Dermis microvascular lymphatic vessel endothelial cell (primary cell): ENCODE results near the gene TAB2. TPM values are rescaled to one million over a fixed set of nuclear protein-coding genes. Genes with fewer than 3 reads are reported as not detected.
A peak's percentile ranks its signal among the peaks of the same experiment; 100 is the strongest.
"Not testable (repeated sequence)": the region's sequence is repeated elsewhere in the genome, so short reads cannot be mapped to it uniquely, and the experiment has no call there.

ENCODE experiments used
- DNase-seq, 2 donors: peaks; one replicate each; pipeline versions ENCODE4 v3.0.0 to v3.0.0-alpha.2; 2010; ENCODE audit warnings: low read depth in 2 of 2
- total RNA-seq: library from RNA; depleted of rRNA; stranded (reverse); fragments of >200 nt; gene quantifications from 2 replicates; pipeline ENCODE4 v1.2.1, GENCODE V29; 2014

TAB2 gene
- total RNA-seq, 1 donor from 2014 or later = 11.4 TPM

DNA sequence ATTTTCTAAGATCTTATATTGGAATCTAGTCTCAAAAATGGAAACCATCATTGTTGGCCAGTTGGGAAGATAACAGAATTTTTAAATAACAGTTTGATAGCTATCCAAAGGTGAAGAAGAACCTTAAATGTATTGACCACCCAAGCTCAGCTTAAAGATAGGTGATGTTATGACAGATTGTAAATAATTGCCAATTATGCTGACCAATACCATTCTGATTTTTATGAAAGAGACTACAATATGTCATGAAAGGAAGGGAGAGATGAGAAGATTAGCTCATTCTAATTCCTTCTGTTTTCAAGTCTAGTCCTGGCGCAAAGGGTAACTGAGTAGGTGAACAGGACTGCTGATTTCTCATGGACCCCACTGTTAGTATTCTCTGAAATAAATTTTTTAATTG is 5.7 kb upstream of the TAB2 start:
- no peak for DNase-seq

DNA sequence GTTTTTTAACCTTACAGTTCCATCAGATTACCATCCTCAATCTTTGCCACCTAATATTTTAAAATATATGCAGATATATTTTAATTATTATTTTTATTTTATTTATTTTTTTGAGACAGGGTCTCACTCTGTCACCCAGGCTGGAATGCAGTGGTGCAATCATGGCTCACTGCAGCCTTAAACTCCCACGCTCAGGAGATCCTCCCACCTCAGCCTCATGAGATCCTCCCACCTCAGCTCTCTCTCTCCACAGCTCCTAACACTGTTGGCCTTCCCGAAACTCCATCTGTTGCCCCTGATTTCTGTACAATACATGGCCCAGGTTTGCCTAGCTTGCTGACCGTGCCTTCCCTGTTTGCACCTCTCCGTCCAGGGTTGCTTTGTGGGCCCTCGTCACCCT is 4.4 kb upstream of the TAB2 start:
- DNase-seq = no peak

DNA sequence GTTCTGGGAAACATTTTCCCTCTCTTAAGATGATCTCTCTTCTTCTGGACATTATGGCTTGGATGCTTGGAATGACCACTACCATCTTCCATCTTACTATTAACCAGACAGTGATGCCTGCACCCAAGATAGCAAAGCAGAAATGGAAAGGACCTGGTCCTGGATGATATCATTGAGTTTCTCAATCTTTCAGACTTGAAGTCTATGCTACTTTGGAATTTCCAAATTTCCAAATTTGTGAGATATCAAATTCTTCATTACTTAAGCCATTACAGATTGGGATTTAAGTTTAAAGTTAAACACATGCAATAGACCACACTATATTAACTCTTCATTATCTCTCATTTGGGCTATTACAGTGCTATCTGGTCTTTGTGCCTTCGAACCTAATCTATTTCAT is 3.7 kb upstream of the TAB2 start:
- DNase-seq = no peak

DNA sequence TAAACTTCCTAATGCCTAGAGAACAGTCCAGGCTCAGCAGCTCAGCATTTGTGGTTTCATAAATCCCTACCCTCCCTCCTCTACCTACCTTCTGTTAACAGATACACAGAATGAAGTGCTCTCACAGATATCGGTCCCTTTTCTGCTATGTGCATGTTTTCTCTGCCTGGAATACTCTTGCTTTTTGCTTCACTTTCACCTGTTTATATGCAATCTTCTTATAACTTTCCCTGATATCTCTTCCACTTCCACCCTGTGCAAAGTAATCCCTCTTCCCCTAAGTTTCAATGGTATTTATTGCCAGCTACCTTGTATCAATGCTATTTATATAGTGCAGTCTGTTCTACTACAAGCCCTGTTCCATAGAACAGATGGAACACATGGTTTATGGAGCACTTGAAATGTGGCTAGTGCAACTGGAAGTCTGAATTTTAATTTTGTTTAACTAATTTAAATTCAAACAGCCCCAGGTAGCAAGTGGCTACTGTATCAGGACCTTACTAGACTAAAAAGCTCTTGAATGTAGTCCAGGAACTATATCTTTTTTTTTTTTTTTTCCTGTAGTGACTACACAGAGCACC is 3.1 kb upstream of the TAB2 start:
- DNase-seq = no peak

DNA sequence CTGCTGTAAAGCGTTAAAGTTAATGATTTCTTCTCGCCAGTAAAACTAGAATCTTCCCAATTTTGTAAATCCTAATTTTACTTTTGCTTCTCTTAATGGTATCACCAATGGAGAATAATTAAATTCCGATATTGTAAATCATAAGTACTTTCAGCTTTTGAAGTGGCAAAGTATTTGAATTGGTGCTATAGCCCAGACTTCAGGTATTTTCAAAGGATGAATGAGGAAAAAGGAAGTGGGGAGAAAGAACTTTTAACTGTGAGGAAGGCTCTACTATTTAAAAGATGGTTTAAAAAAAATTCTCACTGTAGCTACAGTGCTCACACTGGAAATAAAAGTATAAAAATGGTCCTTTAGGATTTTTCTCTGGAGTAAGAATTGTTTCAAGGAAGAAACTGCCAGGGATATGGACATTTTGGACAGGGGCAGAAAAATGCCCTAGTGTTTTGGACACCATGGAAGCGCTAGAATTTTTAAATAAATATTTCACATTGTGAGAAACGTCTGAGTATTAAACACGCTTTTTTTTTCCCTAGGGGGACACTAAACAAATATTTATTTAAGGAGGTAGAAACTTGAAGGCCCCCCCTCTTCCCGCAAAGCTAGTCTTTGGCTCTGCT is 1.3 kb upstream of the TAB2 start:
- no peak for DNase-seq

DNA sequence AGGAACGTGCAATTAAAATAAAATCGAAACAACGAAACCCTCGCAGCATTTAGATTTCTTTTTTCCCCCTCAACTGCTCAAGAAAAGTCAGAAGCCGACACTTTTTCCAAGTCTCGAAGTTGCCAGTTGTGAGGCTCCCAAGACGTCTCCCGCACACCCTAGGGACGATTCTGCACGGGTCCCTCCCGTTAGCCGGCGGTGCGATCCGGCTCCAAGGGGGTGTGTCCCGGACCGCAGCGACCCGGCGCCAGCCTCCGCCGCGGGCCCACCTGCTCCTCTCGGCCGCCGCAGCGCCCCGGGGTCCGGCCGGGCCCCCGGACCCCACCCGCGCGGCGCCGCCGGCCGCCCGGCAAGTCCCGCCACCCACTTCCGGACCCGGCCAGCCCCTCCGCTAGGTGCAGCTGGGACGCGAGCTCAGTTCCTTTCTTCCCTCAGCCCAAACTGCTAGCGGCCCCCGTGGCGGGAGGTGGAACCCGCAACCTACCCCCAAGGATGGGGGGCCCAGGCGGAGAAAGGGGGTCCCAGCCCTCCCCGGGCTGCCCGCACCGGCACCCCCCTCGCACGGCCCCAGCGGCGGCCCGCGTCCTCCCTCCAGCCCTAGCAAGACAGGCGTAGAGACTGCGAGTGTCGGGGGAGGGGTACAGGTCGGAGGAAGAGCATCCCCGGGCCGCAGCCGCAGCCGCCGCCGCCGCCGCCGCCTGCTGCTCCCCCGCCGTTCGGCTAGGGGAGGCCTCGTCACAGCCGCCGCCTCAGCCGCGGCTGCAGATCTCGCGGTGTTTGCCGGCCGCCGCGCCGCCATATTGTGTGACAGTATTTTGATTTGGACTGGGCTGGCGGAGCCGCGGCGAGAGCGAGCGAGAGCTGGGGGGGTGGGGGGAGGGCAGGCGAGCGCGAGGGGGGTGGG is 520 bp upstream of the TAB2 start:
- DNase-seq = peak; percentile 74 to 91

DNA sequence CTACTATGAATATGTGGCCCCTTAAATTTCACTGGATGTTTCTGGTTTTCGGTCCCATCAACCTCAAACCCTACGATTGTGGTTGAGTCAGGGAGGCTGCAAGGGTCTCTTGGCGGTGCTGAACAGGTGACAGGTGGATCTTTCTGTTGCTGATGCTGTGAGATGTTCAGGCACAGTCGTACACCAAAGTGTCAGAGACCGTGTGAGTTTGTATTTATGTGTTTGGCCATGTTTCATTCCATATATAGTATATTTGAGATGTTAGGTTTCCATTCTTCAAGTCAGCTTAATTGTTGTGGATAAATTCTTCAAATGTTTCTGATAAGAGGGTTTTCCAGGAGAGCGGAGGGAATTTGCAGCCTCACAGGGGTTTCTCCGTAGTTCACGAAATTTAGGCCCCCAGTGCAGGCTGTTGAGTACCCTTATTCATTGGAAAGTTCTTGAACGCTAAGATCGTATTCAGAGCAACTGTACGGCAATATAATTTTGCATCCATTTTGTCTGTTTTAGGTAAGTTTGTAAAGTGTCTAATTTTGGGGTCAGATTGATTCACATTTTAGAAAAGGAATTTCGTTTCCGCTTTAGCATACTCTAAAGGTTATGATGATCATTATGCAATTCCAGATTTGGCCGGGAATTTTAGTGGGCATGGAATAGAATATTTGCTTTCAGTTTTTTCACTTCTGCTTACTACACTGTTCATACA is 1.2 kb downstream of the TAB2 start:
- DNase-seq = peak in 1 of 2 donors; percentile 29

DNA sequence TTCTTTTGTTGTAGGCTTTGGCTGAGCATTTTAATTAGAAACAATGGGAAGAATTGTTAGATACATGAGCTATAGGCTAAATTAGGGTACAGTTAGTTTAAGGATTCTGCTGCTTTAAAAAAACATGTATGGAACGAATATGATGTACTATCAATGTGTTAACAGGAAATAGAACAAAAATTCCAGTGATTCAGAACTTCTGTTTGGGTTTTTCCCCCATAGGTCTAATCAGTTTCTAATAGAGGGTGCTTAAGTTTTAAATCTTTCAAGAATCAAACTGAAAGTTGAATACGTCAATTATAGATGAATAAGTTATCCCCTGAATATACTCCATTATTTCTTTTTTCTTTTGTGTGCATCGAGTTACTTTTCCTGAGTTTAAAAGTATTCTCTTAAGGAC is 1.9 kb downstream of the TAB2 start:
- peak in 1 of 2 donors; percentile 37 for DNase-seq

DNA sequence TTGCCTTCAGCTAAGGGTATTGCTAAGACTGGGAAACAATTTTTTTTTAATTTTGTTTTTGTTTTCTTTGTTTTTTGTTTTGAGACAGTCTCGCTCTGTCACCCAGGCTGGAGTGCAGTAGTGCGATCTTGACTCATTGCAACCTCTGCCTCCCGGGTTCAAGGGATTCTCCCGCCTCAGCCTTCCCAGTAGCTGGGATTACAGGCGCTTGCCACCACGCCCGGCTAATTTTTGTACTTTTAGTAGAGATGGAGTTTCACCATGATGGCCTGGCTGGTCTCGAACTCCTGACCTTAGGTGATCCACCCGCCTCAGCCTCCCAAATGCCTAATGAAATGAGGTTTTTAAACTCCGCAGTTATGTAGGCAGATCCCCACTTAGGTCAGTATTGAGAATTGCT is 2.5 kb downstream of the TAB2 start:
- not testable (repeated sequence) for DNase-seq

DNA sequence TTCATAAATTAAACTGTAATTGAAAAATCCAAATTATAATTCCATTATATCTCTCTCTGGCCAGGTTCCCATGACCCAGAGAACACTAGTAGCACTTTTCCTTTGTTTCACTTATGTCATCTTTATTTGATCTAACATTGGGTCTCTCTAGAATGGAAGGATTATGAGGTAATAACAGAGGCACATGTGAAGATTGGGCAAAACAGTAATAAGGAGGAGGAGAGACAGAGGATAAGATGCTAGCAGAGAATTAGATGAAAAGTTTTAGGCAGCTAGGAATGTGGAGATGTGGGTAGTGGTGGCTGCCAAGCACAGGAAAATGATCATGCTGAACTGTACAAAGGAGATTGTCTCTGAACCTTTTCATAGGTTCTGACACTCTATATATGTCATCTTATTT is 3.3 kb downstream of the TAB2 start:
- no peak for DNase-seq

DNA sequence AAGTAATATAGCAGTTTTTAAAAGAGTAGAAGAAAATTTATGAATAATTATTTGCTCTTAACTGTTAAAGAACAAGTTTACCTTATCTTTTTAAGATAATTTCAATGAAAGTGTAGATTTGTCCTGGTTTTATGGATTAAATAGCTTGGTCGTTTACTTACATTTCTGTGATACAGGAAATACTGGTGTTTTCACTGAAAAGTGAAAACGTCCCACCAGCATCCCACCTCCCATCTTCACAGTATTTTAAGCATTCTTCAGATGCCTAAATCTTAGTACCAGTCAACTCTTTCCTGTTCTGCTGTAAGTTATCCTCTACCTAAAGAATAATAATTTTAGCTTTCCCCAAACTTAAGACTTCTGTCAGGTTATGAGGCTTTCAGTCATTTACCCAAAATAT is 5.8 kb downstream of the TAB2 start:
- DNase-seq = no peak

DNA sequence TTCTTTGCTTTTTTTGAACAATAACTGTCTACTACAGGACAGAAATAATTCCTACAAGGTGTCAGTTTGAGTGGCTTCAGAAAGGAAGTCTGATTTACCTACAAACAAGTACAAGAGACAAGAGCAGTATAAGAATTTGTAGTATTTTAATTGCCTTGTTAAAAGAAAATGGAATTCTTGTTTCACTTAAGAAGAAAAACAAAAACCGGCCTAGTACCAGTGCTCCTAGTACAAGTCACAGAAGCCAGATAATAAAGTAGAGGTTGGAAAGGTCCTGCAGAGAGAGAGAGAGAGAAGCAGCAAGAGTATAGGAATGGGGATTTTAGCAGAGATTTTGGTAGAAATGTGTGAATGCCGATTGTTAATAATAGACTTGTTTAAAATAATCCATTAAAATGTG is 6.4 kb downstream of the TAB2 start:
- DNase-seq = no peak

DNA sequence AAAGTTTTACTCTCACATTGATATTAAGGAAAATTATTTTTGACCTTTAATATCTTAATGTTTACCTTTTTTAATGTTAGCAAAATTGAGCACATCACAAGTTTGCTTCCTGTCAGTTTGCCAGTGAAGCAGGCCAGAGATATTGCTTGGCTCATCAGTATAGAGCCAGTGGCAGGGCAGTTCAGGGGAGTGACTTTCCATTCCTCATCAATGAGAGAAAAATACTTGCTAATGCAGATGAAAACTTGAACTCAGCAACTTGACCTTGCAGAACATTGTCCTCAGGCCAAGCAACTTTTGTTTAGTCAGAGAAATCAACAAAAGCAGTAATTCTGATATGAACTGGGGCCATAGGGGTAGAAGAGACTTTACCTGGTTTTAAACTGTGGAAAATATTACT is 6.9 kb downstream of the TAB2 start:
- DNase-seq = no peak

DNA sequence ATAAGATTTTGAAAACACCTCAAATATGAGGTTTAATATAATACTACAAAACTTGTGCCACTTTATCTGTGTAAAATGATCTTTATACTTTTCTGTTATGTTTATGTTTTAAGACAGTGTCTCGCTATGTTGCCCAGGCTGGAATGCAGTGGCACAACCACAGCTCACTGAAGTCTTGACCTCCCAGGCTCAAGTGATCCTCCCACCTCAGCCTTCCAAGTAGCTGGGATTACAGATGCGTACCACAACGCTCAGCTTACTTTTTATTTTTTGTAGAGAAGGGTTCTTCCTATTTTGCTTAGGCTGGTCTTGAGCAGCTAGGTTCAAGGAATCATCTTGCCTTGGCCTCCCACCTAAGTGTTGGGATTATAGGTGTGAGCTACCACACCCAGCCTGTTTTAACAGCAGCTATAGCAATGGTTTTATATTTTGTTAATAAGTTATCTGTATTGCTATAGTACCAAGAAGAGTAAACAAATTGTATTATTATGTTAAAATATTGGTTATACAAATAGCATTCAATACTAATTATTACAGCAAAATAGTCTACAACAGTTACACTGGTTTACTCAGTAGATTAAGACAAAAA is 8.2 kb downstream of the TAB2 start:
- no peak for DNase-seq

DNA sequence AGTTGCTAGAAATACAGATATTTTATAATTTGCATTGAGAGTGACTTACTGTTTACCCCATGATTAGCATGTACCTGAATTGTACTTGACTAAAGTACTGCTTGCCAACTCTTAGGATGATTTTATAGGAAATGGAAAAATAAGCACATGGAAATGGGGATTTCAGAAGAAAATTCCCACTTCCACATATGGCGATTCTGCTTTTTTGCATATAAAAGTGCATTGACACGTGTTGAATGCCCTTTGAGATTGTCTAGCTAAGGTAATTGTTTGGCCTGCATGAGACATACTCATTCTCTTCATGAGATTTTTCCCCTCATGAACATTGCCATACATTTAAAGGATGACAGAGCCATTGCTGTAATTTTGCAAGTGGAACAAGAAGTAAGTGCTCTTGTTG is 10.1 kb downstream of the TAB2 start:
- DNase-seq = no peak

DNA sequence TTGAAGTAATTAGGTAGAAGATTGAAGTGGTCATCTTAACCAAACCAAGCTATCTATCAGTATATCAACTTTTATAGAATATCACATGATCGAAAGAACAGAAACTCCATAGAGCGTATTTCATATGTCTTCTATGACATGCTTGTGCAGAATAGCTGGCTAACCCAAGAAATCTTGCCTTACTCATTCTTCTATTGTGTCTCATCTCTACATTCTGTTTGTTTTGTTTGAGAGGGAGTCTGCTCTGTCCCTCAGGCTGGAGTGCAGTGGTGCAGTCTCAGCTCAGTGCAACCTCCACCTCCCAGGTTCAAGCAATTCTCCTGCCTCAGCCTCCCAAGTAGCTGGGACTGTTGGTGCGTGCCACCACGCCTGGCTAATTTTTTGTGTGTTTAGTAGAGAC is 10.6 kb downstream of the TAB2 start:
- no peak for DNase-seq

DNA sequence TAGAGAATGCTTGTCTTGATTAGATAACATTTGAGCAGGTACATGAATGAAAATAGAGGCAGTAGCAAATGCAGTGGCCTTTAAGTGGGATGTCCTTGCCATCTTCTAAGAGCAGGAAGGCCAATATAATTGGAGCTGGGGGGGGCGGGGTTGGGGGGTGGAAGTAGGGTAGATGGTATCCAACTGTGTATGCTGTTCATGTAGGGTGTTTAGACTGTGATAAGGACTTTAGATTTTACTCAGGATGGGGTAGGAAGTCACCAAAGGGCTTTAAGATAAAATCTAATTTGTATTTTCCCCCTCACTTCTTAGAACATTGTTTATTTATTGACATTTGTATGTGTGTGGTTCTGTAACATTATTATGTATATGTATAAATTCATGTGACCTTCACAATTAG is 12.0 kb downstream of the TAB2 start:
- DNase-seq = no peak

DNA sequence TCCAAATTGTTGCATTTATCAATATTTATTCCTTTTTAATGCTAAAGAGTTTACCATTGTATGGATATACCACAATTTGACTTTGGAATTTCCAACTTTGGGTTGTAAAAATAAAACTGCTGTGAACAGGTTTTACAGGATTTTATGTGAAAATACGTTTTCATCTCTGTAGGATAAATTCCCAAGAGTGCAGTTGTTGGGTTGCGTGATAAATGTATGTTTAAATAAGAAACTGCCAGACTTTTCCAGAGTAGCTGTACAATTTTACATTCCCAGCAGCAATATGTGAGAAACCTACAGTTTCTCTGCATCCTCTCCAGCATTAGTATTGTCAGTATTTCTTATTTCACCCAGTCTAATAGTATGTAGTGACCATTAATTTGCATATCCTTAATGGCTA is 12.6 kb downstream of the TAB2 start:
- no peak for DNase-seq

DNA sequence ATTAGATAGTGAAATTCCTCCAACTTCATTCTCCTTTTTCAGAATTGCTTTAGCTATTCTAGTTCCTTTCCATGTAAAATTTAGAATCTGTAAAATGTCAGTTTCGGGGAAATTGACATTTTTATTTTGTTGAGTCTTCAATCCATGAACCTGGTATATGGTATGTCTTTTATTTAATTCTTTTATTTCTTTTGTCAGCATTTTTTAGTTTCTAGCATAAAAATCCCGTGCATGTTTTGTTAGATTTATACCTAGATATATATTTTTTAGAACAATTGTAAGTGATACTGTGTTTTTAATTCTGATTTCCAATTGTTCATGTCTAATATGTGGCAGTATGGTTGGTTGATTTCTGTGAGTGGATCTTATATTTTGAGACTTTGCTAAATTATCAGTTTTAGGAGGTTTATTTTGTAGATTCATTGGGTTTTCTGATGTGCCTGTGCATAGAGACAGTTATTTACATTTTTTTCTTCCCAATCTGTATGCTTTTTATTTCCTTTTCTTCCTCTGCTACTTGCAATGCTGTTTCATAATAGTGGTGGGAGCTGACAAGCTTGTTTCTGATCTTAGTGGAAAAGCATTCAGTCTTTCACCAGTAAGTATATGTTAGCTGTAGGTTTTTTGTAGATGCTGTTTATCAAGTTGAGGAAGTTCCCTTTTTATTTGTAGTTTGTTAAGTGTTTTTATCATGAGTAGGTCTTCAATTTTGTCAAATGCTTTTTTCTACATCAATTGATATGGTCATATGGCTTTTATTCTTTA is 13.7 kb downstream of the TAB2 start:
- DNase-seq = no peak

DNA sequence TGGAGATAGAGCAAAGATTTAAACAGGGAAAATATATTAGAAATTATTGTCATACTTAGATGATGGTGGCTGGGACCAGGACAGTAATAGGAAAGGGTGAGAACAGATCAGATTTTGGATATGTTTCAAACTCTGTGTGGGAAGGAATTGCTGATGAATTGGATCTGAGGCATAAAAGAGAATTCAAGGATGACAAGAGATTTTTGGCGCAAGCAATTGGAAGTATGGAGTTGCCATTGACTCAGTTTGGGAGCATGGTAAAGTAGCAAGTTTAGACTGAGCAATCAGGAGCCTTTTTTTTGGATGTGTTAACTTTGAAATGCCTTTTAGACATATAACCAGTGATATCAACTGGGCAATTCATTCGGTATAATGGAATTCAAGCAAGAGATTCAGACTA is 14.4 kb downstream of the TAB2 start:
- DNase-seq = no peak

DNA sequence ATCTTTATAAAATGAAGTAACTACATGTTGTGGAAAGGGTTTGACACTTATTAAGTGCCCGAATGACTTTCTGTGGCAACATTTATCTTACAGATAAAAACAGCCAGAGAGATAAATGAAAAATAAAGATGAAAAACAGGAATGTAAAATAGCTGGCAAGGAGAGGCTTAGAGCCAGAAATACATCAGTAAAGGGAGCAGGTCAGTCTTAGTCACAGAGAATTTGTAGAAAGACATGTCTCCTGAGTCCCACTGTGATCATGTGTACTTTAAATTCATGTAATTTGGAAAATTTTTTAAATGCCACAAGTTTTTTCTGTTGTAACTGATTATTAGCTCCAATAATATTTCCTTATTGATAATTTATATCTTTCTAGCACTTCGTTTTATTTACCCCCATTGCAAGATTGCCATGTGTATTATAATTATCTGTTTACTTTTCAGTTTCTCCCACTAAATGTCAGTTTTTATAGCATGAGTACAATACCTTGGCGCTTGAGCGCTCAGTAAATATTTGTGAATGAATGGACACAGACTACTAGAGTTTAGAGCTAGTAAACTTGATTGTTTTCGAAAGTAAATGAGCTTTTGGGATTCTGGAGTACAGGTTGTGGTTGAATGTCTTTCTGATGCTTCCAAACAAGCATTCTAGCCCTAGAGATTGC is 15.2 kb downstream of the TAB2 start:
- DNase-seq = no peak
